SU-DHL-6 (cell line): Measurements from ENCODE around the gene LYSMD3.

Source experiments
- H2AFZ ChIP-seq: fragments of 200-600 bp; sonication (generic); 2 replicates; pipeline ENCODE4 v1.6.1; 2014; ENCODE audit warnings: low read depth, mild to moderate bottlenecking, moderate library complexity, mixed read lengths, antibody characterized with exemption, low read length; ENCODE audit not compliant: severe bottlenecking
- H3F3A ChIP-seq: fragments of 200-600 bp; shearing (Covaris generic); 2 replicates; pipeline ENCODE4 v1.6.0; 2016; ENCODE audit warnings: antibody characterized with exemption, mild to moderate bottlenecking; ENCODE audit not compliant: insufficient read depth
- H3K27ac ChIP-seq: fragments of 200-600 bp; sonication (generic); 2 replicates; pipeline ENCODE4 v1.5.1; 2016; ENCODE audit warnings: low read depth, mild to moderate bottlenecking, low read length, moderate library complexity, mixed read lengths
- H3K27me3 ChIP-seq: fragments of 200-600 bp; sonication (generic), shearing (Covaris generic); 2 replicates; pipeline ENCODE4 v1.6.0; 2014; ENCODE audit warnings: mild to moderate bottlenecking, low read length
- H3K36me3 ChIP-seq: fragments of 200-600 bp; sonication (generic); 2 replicates; pipeline ENCODE4 v1.6.1; 2014; ENCODE audit warnings: mild to moderate bottlenecking, low read length, mixed read lengths
- H3K4me2 ChIP-seq: fragments of 300-600, 200-600 bp; shearing (Covaris generic), sonication (generic); 2 replicates; pipeline ENCODE4 v1.6.0; 2014; ENCODE audit warnings: low read length, low read depth, mild to moderate bottlenecking; ENCODE audit not compliant: poor library complexity, severe bottlenecking
- H3K4me3 ChIP-seq: fragments of 200-600 bp; sonication (generic); 2 replicates; pipeline ENCODE4 v1.5.1; 2014; ENCODE audit warnings: antibody characterized with exemption, low read length, mild to moderate bottlenecking, mixed read lengths; ENCODE audit not compliant: insufficient read depth, poor library complexity, severe bottlenecking
- H3K79me2 ChIP-seq: fragments of 200-600 bp; sonication (generic); 2 replicates; pipeline ENCODE4 v1.6.1; 2014; ENCODE audit warnings: mild to moderate bottlenecking, low read length, moderate library complexity; ENCODE audit not compliant: insufficient read depth
- H3K9ac ChIP-seq: fragments of 200-600 bp; sonication (generic); 2 replicates; pipeline ENCODE4 v1.7.0; 2014; ENCODE audit warnings: mild to moderate bottlenecking, low read length
- H3K9me2 ChIP-seq: fragments of 200-600 bp; sonication (generic); replicated peaks from 2 replicates; pipeline ENCODE4 v1.6.1; 2014; ENCODE audit warnings: low read length; ENCODE audit not compliant: insufficient read depth
- H3K9me3 ChIP-seq: fragments of 200-600 bp; sonication (generic); 2 replicates; pipeline ENCODE4 v1.6.1; 2014; ENCODE audit warnings: low read length, mixed read lengths; ENCODE audit not compliant: insufficient read depth
- H4K20me1 ChIP-seq: fragments of 200-600 bp; sonication (generic); 2 replicates; pipeline ENCODE4 v1.6.1; 2014; ENCODE audit warnings: low read depth, mild to moderate bottlenecking, antibody characterized with exemption, low read length, moderate library complexity, mixed read lengths
- EZH2phosphoT487 ChIP-seq: fragments of 200-600 bp; sonication (generic), shearing (Covaris generic); conservative IDR thresholded peaks from 2 replicates; pipeline ENCODE4 v1.6.1; 2018; ENCODE audit warnings: mild to moderate bottlenecking, antibody characterized with exemption, low read length, moderate library complexity, mixed read lengths
- TF ChIP-seq, protein P1 (sequence below): fragments of 200-600 bp; sonication (generic); IDR thresholded peaks from one replicate; pipeline ENCODE4 v1.5.1; 2017; ENCODE audit warnings: antibody characterized with exemption, mild to moderate bottlenecking, low read length, moderate library complexity; ENCODE audit not compliant: insufficient read depth, poor library complexity, severe bottlenecking

Gene LYSMD3

DNA sequence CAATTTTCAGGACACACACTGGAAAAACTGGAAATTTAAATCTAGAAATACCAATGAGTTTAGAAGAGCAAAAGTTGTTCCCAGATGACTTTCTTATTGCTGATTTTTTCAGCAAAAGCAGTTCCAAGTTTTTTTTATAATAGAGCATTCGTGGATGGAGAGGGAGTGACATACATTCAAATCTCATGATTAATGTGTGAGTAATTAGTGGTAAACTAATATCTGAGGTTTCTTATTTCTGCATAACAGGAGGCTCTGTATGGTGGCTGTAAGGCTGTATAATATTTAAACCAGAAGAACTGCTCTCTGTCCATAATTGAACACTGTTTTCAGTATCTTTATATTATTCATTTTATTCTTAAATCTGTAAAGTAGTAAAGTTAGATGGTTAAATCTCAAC lies 25.8 kb downstream of the LYSMD3 start:
- H4K20me1 ChIP-seq, result no peaks in the 10 kb centered on the region; the same call in 1 of the 2 replicates
- no peak for TF ChIP-seq EZH2phosphoT487
- TF ChIP-seq, protein P1, sequence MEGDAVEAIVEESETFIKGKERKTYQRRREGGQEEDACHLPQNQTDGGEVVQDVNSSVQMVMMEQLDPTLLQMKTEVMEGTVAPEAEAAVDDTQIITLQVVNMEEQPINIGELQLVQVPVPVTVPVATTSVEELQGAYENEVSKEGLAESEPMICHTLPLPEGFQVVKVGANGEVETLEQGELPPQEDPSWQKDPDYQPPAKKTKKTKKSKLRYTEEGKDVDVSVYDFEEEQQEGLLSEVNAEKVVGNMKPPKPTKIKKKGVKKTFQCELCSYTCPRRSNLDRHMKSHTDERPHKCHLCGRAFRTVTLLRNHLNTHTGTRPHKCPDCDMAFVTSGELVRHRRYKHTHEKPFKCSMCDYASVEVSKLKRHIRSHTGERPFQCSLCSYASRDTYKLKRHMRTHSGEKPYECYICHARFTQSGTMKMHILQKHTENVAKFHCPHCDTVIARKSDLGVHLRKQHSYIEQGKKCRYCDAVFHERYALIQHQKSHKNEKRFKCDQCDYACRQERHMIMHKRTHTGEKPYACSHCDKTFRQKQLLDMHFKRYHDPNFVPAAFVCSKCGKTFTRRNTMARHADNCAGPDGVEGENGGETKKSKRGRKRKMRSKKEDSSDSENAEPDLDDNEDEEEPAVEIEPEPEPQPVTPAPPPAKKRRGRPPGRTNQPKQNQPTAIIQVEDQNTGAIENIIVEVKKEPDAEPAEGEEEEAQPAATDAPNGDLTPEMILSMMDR, result no peak
- no peaks in the 10 kb centered on the region for H3K27me3 ChIP-seq
- H3K9ac ChIP-seq, result no peak overlapping the region
- H3K9me3 ChIP-seq, result no peaks in the 10 kb centered on the region
- no peak overlapping the region for H2AFZ ChIP-seq
- H3K4me3 ChIP-seq, result no peak overlapping the region
- H3K27ac ChIP-seq, result no peak overlapping the region
- H3K79me2 ChIP-seq, result no peaks in the 10 kb centered on the region
- H3K36me3 ChIP-seq, result peaks cover 26% of the 10 kb centered on the region; the same call in 1 of the 2 replicates
- no peak overlapping the region for H3K4me2 ChIP-seq
- no peaks in the 10 kb centered on the region for H3K9me2 ChIP-seq
- H3F3A ChIP-seq, result 0 out of 2 replicates have a peak, but pooled peaks cover 3% of the 10 kb centered on the region

DNA sequence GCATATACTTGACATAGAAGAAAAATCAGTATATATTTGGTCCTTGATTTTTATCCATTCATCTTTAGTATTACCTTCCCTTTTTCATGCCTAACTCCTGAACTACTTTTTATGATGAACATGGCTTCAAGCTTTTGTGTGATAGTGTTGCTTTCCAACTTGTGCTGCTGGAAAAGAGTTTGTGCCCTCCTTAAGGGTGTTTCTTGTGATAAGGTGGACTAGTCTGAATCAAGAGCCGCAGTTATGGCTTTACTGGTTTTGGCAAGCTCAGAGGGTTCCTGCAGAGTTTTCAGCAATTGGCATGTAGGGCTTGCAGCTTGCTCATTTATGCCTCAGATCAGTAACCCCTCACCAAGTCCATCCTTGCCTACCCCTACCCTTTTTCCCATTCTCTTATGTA lies 34.2 kb downstream of the LYSMD3 start:
- Histone ChIP-seq H3K27ac (no peak overlapping the region), H4K20me1 (no peaks in the 10 kb centered on the region; the same call in 1 of the 2 replicates)

DNA sequence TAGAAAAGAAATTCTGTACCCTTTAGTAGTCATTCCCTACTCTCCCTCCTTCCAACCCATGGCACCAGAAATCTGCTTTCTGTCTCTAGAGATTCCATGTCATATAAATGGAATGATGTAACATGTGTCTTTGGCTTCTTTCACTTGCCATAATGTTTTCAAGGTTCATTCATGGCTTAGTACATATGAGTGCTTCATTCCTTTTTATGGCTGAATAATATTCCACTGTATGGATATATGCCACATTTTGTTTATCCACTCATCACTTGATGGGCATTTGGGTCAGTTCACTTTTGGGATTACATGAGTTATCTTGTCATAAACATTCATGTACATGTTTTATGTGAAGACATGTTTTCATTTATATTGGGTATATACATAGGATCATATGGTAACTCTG lies 35.3 kb downstream of the LYSMD3 start:
- Histone ChIP-seq H3K9ac (no peak overlapping the region), H3K4me3 (no peak overlapping the region), H3F3A (no peaks in the 10 kb centered on the region), H3K27me3 (no peaks in the 10 kb centered on the region), H3K9me3 (no peaks in the 10 kb centered on the region), H3K36me3 (peaks cover 44% of the 10 kb centered on the region), H3K4me2 (no peak overlapping the region), H3K27ac (no peak overlapping the region), H3K9me2 (no peaks in the 10 kb centered on the region), H3K79me2 (no peaks in the 10 kb centered on the region), H4K20me1 (no peaks in the 10 kb centered on the region), H2AFZ (no peak overlapping the region)
- TF ChIP-seq EZH2phosphoT487, result no peak

More for the DNA sequence above, 34.2 kb downstream of the LYSMD3 start:
- no peak for TF ChIP-seq EZH2phosphoT487
- TF ChIP-seq, protein P1, result no peak
- Histone ChIP-seq H3K9me3 (no peaks in the 10 kb centered on the region), H3K4me3 (no peak overlapping the region), H3K4me2 (no peak overlapping the region), H3K9me2 (no peaks in the 10 kb centered on the region), H3K36me3 (peaks cover 49% of the 10 kb centered on the region), H2AFZ (no peak overlapping the region), H3K9ac (no peak overlapping the region), H3K79me2 (no peaks in the 10 kb centered on the region), H3F3A (no peaks in the 10 kb centered on the region), H3K27me3 (no peaks in the 10 kb centered on the region)

DNA sequence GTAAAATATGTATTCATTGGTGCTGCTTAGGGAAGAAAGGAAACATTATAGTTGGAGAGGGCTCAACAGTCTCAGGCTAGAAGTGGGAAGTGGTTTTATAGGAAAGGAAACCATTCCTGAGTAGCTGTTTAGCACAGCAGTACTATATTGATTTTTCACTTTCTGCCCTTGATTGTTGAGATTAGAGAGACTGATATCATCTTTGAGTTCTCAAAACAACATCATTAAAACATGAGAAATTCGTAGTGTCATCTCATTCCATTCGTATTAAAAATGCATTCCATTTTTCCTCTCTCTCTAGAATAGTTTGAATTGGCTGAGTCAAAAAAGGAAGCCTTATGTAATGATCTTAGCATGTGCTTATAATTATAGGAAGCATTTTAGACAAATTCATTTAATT lies 40.6 kb downstream of the LYSMD3 start:
- H3K79me2 ChIP-seq, result peaks cover 2% of the 10 kb centered on the region; the same call in 1 of the 2 replicates
- H4K20me1 ChIP-seq, result no peaks in the 10 kb centered on the region
- no peak overlapping the region for H3K9ac ChIP-seq
- no peaks in the 10 kb centered on the region for H3K27me3 ChIP-seq
- H3K27ac ChIP-seq, result no peak overlapping the region
- no peaks in the 10 kb centered on the region for H3K9me3 ChIP-seq
- H2AFZ ChIP-seq, result no peak overlapping the region
- H3K4me3 ChIP-seq, result no peak overlapping the region
- H3K4me2 ChIP-seq, result no peak overlapping the region
- no peaks in the 10 kb centered on the region for H3K9me2 ChIP-seq
- peaks cover 41% of the 10 kb centered on the region for H3K36me3 ChIP-seq
- no peaks in the 10 kb centered on the region for H3F3A ChIP-seq
- no peak for TF ChIP-seq EZH2phosphoT487
- TF ChIP-seq, protein P1, result no peak
